LHCN-M2 (cell line): ENCODE data around the gene TLDC2. TPM values are rescaled to one million over a fixed set of nuclear protein-coding genes. Genes with fewer than 3 reads are reported as not detected.

Experiments
- total RNA-seq: library from RNA; depleted of rRNA; stranded (reverse); fragments of >200 nt; gene quantifications from 2 replicates; pipeline ENCODE4 v1.2.3, GENCODE V29; 2014; rRNA removed

The TLDC2 gene
- total RNA-seq, 1 experiment from 2014 or later: not detected

Other genes with a start within 250 kb of the TLDC2 start
- 0.19 TPM in 1 of 2 replicates, not detected in the other for gene SLA2, start 229.9 kb upstream of the TLDC2 start, total RNA-seq
- 13.9 and 18.3 TPM in 2 replicates for gene NDRG3, start 130.0 kb upstream of the TLDC2 start, total RNA-seq
- gene DSN1, start 102.4 kb upstream of the TLDC2 start, total RNA-seq: 40.5 and 42.4 TPM in 2 replicates
- gene SAMHD1, start 75.6 kb downstream of the TLDC2 start, total RNA-seq: 12.6 and 21.5 TPM in 2 replicates
- gene RBL1, start 219.9 kb downstream of the TLDC2 start, total RNA-seq: 18.1 and 18.4 TPM in 2 replicates